ENCODE measurements around the gene FGF16. TPM values are rescaled to one million over a fixed set of nuclear protein-coding genes. Genes with fewer than 3 reads are reported as not detected.
A peak's percentile ranks its signal among the peaks of the same experiment; 100 is the strongest.

The FGF16 gene
- total RNA-seq, 1 experiment from 2014 or later: not detected

DNA sequence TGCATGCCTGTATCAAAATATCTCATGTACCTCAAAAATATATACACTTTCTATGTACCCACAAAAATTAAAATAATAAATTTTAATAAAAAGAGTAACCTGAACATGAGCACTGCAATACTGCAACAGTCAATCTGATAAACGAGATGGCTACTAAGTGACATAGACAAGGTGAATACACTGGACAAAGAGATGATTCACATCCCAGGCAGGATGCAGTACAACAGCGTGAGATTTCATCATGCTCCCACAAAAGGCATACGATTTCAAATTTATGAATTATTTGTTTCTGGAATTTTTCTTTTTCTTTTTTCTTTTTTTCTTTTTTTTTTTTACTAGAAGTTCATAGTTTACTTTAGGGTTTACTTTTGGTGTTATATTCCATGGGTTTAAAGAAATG, 12.2 kb upstream of the FGF16 start:
- BruUV-seq (replicated peaks): no TSS peak
- H3K27ac ChIP-seq: no peak overlapping the region
- peaks cover 7% of the 10 kb centered on the region; the same call in 1 of the 2 replicates for H3K4me1 ChIP-seq (replicated peaks; ENCODE audit: insufficient read depth)
- no peaks in the 10 kb centered on the region for H4K20me1 ChIP-seq (ENCODE audit: insufficient read depth)
- no peak overlapping the region for H3K4me3 ChIP-seq
- DNase-seq: no peak
- H3K36me3 ChIP-seq (ENCODE audit: low read depth): no peaks in the 10 kb centered on the region
- no peaks in the 10 kb centered on the region for H3K9me3 ChIP-seq (ENCODE audit: insufficient read depth, low read depth)
- intact Hi-C loops (cut with micrococcal nuclease; ENCODE audit: unreplicated experiment): no loop called here
- ChIA-PET POLR2A (ENCODE audit: unreplicated experiment) (no interaction called here), CTCF (no interaction called here)
- TF ChIP-seq CTCF (conservative IDR thresholded peaks at IDR 0.05): no peak
- TF ChIP-seq EZH2 (IDR thresholded peaks at IDR 0.05; ENCODE audit: low read depth): no peak
- no peaks in the 10 kb centered on the region for H3K9me2 ChIP-seq (ENCODE audit: insufficient read depth)
- no peak overlapping the region for H3K4me2 ChIP-seq
- H3K27me3 ChIP-seq (ENCODE audit: insufficient read depth, low read depth): no peaks in the 10 kb centered on the region
- H3K79me2 ChIP-seq (ENCODE audit: low read depth): no peaks in the 10 kb centered on the region
- no peaks in the 10 kb centered on the region; the same call in 1 of the 2 replicates for H3F3A ChIP-seq (ENCODE audit: insufficient read depth, low read depth)
- no peak overlapping the region for H2AFZ ChIP-seq

- no peak overlapping the region for H3K4me3 ChIP-seq
- no TSS peak for BruUV-seq (replicated peaks)
- no peaks in the 10 kb centered on the region for H3K9me2 ChIP-seq (ENCODE audit: insufficient read depth)
- ChIA-PET CTCF (no interaction called here), POLR2A (ENCODE audit: unreplicated experiment) (no interaction called here)
- H3K27me3 ChIP-seq (ENCODE audit: insufficient read depth, low read depth): no peaks in the 10 kb centered on the region
- TF ChIP-seq EZH2 (IDR thresholded peaks at IDR 0.05; ENCODE audit: low read depth) (no peak), CTCF (conservative IDR thresholded peaks at IDR 0.05) (no peak)
- peaks cover 9% of the 10 kb centered on the region for H3K4me1 ChIP-seq (replicated peaks; ENCODE audit: insufficient read depth)
- no peak for DNase-seq
- H3K79me2 ChIP-seq (ENCODE audit: low read depth): no peaks in the 10 kb centered on the region
- no peak overlapping the region for H3K4me2 ChIP-seq
- H3F3A ChIP-seq (ENCODE audit: insufficient read depth, low read depth): no peaks in the 10 kb centered on the region; the same call in 1 of the 2 replicates
- intact Hi-C loops (cut with micrococcal nuclease; ENCODE audit: unreplicated experiment): no loop called here
- no peaks in the 10 kb centered on the region for H3K9me3 ChIP-seq (ENCODE audit: insufficient read depth, low read depth)
- no peaks in the 10 kb centered on the region for H3K36me3 ChIP-seq (ENCODE audit: low read depth)
- no peaks in the 10 kb centered on the region for H4K20me1 ChIP-seq (ENCODE audit: insufficient read depth)
- H3K27ac ChIP-seq: 0 out of 2 replicates have a peak overlapping the region, but pooled peaks have one; percentile 1
- H2AFZ ChIP-seq: no peak overlapping the region
Measured at GRCh38 chrX:77436271-77436670, 10.9 kb upstream of the FGF16 start.

DNA sequence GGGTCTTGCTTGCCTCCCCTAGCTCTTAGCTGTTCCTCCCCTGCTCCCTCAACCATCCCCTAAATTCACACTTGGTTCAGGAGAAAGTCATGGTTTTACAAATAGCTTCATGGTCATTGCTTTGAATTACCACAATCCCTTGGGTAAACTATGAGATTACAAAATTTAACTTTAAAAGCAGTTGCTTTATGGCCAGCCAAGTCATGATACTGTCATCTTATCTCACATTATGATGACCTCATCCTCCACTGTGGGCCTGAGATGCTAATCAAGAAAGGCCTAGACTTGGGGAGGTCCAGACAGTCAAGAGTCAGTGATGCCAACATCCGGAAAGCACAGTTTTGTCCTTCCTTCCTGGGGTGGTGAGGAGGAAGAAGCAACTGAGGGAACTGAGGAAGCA, 10.5 kb upstream of the FGF16 start:
- Histone ChIP-seq H3K27me3 (ENCODE audit: insufficient read depth, low read depth) (no peaks in the 10 kb centered on the region), H3K4me2 (no peak overlapping the region), H3K9me3 (ENCODE audit: insufficient read depth, low read depth) (no peaks in the 10 kb centered on the region), H3F3A (ENCODE audit: insufficient read depth, low read depth) (no peaks in the 10 kb centered on the region; the same call in 1 of the 2 replicates), H3K4me3 (no peak overlapping the region), H3K27ac (0 out of 2 replicates have a peak overlapping the region, but pooled peaks have one; percentile 1), H4K20me1 (ENCODE audit: insufficient read depth) (no peaks in the 10 kb centered on the region), H3K9me2 (ENCODE audit: insufficient read depth) (no peaks in the 10 kb centered on the region), H3K36me3 (ENCODE audit: low read depth) (no peaks in the 10 kb centered on the region), H3K79me2 (ENCODE audit: low read depth) (no peaks in the 10 kb centered on the region), H2AFZ (no peak overlapping the region), H3K4me1 (replicated peaks; ENCODE audit: insufficient read depth) (peaks cover 13% of the 10 kb centered on the region)
- BruUV-seq (replicated peaks): no TSS peak
- DNase-seq: no peak
- ChIA-PET POLR2A (ENCODE audit: unreplicated experiment) (no interaction called here), CTCF (no interaction called here)
- intact Hi-C loops (cut with micrococcal nuclease; ENCODE audit: unreplicated experiment): no loop called here
- no peak for TF ChIP-seq EZH2 (IDR thresholded peaks at IDR 0.05; ENCODE audit: low read depth)

DNA sequence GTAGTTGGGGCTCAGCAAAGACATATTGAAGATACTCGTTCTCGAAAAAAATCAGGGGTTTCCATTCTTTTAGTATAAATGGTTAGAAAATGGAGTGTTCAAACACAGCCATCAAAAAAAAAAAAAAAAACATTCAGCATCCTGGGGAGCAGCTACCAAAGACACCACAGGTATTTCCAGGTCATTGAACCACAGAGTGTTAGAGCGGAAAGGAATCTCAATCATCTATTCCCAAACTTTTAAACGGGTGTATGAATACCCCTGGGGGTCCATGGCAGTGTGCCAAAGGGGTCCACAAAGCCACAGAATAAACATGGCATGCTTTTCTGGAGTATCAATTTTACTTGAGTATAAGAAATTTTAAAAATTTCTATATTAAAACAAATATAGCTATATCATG, 6.9 kb upstream of the FGF16 start:
- CTCF ChIA-PET: no interaction called here
- intact Hi-C loops (cut with micrococcal nuclease; ENCODE audit: unreplicated experiment): no loop called here
- no TSS peak for BruUV-seq (replicated peaks)

More for the DNA sequence above, 6.9 kb upstream of the FGF16 start:
- Histone ChIP-seq H3K36me3 (ENCODE audit: low read depth) (no peaks in the 10 kb centered on the region), H3F3A (ENCODE audit: insufficient read depth, low read depth) (peaks cover 5% of the 10 kb centered on the region; the same call in 1 of the 2 replicates), H3K4me3 (no peak overlapping the region), H2AFZ (no peak overlapping the region), H3K27me3 (ENCODE audit: insufficient read depth, low read depth) (no peaks in the 10 kb centered on the region), H4K20me1 (ENCODE audit: insufficient read depth) (no peaks in the 10 kb centered on the region), H3K9me3 (ENCODE audit: insufficient read depth, low read depth) (no peaks in the 10 kb centered on the region), H3K79me2 (ENCODE audit: low read depth) (no peaks in the 10 kb centered on the region), H3K9me2 (ENCODE audit: insufficient read depth) (no peaks in the 10 kb centered on the region), H3K4me2 (no peak overlapping the region), H3K4me1 (replicated peaks; ENCODE audit: insufficient read depth) (peaks cover 30% of the 10 kb centered on the region), H3K27ac (no peak overlapping the region)
- TF ChIP-seq EZH2 (IDR thresholded peaks at IDR 0.05; ENCODE audit: low read depth) (no peak), CTCF (conservative IDR thresholded peaks at IDR 0.05) (no peak)
- no peak for DNase-seq
- POLR2A ChIA-PET (ENCODE audit: unreplicated experiment): no interaction called here

All from PC-9 (cell line).